Thoracic aorta (tissue), 2 donors: ENCODE measurements around the gene KCNC3. TPM values are rescaled to one million over a fixed set of nuclear protein-coding genes. Genes with fewer than 3 reads are reported as not detected.

Experiments
- ATAC-seq: fragments of 150-250 bp; one replicate; pipeline ENCODE4 v1.8.0; 2017; ENCODE audit warnings: low read depth; ENCODE audit not compliant: insufficient number of reproducible peaks, low FRiP score
- DNase-seq: peaks from one replicate; pipeline ENCODE4 v3.0.0-alpha.2; 2020; ENCODE audit warnings: low spot score
- H3K27ac ChIP-seq, 2 donors: fragments of 200-600 bp; sonication (generic); 1 replicate in 1 of 2; 2 replicates in 1 of 2; pipeline ENCODE4 v1.5.1; 2016; ENCODE audit warnings: mild to moderate bottlenecking in 2 of 2, moderate library complexity in 2 of 2
- H3K27me3 ChIP-seq: fragments of 200-600 bp; sonication (generic); replicated peaks from 2 replicates; pipeline ENCODE4 v1.6.0; 2016; ENCODE audit warnings: mild to moderate bottlenecking; ENCODE audit not compliant: insufficient read depth
- H3K36me3 ChIP-seq: fragments of 200-600 bp; sonication (generic); one replicate; pipeline ENCODE4 v1.5.1; 2016
- H3K4me1 ChIP-seq, 2 donors: fragments of 200-600 bp; sonication (generic); 1 replicate in 1 of 2; 2 replicates in 1 of 2; pipeline versions ENCODE4 v1.5.1 to v1.6.0; 2016; ENCODE audit warnings: low read depth in 2 of 2, mild to moderate bottlenecking in 1 of 2; ENCODE audit not compliant: control insufficient read depth in 1 of 2
- H3K4me3 ChIP-seq: fragments of 200-600 bp; sonication (generic); 2 replicates; pipeline ENCODE4 v1.5.1; 2016; ENCODE audit warnings: mild to moderate bottlenecking
- H3K9me3 ChIP-seq: fragments of 200-600 bp; sonication (generic); 2 replicates; pipeline ENCODE4 v1.5.1; 2016
- total RNA-seq, 2 donors: library from RNA; depleted of rRNA; stranded (reverse); fragments of >200 nt; gene quantifications; one replicate each; pipeline versions ENCODE4 v1.1.0 to v1.2.3, GENCODE V29; 2016
- TF ChIP-seq, protein P1 (sequence below): fragments of 200-600 bp; sonication (generic); IDR thresholded peaks from one replicate; pipeline ENCODE4 v1.5.1; 2019; ENCODE audit warnings: antibody characterized with exemption

Gene KCNC3
- total RNA-seq, 2 donors from 2014 or later: 1.3 to 4.2 TPM

DNA sequence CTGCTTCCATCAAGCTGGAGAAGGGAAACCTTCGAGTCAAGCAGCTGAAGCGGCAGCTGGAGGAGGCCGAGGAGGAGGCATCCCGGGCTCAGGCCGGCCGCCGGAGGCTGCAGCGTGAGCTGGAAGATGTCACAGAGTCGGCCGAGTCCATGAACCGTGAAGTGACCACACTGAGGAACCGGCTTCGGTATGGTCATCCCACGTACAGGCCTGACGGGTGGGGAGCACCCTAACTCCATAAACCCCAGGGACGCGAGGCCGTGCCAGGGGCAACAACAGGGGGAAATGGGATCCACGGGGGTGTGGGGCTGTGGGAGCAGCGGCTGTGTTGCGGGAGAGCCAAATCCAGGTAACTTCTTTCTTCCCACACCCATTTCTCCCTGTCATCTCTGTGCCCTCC, 20.2 kb downstream of the KCNC3 start:
- peaks cover 5% of the 10 kb centered on the region for H3K27me3 ChIP-seq
- no peaks in the 10 kb centered on the region for H3K9me3 ChIP-seq
- TF ChIP-seq, protein P1, sequence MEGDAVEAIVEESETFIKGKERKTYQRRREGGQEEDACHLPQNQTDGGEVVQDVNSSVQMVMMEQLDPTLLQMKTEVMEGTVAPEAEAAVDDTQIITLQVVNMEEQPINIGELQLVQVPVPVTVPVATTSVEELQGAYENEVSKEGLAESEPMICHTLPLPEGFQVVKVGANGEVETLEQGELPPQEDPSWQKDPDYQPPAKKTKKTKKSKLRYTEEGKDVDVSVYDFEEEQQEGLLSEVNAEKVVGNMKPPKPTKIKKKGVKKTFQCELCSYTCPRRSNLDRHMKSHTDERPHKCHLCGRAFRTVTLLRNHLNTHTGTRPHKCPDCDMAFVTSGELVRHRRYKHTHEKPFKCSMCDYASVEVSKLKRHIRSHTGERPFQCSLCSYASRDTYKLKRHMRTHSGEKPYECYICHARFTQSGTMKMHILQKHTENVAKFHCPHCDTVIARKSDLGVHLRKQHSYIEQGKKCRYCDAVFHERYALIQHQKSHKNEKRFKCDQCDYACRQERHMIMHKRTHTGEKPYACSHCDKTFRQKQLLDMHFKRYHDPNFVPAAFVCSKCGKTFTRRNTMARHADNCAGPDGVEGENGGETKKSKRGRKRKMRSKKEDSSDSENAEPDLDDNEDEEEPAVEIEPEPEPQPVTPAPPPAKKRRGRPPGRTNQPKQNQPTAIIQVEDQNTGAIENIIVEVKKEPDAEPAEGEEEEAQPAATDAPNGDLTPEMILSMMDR: no peak
- H3K4me1 ChIP-seq: no peaks in the 10 kb centered on the region
- H3K36me3 ChIP-seq: no peaks in the 10 kb centered on the region
- no peak overlapping the region for H3K27ac ChIP-seq
- no peak overlapping the region for H3K4me3 ChIP-seq
- ATAC-seq (no peak), DNase-seq (no peak)

DNA sequence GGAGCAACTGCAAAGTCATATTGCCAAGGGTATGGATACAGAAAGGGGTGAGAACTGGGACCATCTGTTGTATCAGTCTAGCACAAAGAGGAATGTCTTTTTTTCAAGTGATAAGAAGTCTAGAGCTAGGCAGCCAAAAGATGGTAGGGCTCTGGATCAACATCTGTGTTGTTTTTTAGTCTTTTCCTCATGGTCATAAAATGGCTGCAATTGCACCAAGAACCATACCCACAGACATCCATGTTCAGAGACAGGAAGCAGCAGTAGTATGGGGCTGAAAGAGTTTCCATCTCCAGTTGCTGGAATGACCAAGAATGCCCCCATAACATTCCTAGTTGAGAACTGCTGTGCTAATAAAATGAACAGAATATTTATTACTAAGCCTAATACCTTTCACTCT, 25.6 kb downstream of the KCNC3 start:
- Histone ChIP-seq H3K36me3 (peaks cover 4% of the 10 kb centered on the region), H3K27me3 (no peaks in the 10 kb centered on the region), H3K4me1 (no peaks in the 10 kb centered on the region), H3K9me3 (no peaks in the 10 kb centered on the region), H3K27ac (no peak overlapping the region), H3K4me3 (no peak overlapping the region)
- ATAC-seq: no peak
- TF ChIP-seq, protein P1: no peak
- no peak for DNase-seq

DNA sequence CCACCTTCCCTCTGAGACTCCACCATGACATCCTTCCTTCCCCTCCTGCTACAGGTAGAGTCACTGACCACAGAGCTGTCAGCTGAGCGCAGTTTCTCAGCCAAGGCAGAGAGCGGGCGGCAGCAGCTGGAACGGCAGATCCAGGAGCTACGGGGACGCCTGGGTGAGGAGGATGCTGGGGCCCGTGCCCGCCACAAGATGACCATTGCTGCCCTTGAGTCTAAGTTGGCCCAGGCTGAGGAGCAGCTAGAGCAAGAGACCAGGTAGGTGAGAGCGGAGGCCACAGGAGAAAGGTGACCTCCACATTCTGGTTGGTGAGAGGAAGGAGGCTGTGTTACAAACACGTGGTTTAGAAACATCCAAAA, 27.6 kb downstream of the KCNC3 start:
- ATAC-seq (no peak), DNase-seq (no peak)
- H3K4me1 ChIP-seq: no peaks in the 10 kb centered on the region
- no peaks in the 10 kb centered on the region for H3K9me3 ChIP-seq
- TF ChIP-seq, protein P1: no peak
- no peaks in the 10 kb centered on the region for H3K27me3 ChIP-seq
- H3K4me3 ChIP-seq: no peak overlapping the region
- peaks cover 4% of the 10 kb centered on the region for H3K36me3 ChIP-seq
- H3K27ac ChIP-seq: no peak overlapping the region

DNA sequence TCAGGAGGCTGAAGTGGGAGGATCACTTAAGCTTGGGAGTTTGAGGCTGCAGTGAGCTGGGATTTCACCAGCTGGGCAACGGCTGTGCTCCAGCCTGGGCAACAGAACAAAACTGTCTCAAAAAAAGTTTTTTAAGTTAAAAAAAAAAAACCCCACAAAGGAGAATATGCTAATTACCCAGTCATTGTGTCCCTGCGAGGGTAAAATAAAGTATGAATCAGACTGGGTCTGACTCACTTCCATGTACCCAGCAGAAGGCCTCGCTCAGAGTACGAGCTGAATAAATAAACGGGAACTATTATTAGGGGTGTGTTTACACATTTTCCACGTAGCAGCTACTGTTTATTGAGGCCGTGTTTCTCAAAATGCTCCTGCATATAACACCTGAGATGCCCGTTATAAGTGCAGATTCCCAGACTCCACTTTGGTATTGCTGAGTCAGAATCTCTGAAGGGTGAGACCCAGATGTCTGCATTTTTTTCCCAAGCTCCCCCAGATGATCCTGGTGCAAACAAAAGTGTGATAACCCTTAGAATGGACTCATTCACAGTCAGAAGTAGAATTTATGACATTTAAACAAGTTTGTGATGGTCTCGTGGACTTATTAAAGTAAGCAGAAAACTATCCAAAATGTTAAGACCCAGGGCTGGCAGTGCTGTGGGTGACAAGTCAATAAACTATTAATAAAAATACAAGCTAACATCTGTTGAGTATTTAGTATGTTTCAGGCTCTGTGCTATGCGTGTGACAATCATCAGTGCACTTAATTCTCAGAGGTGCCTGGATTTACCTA, 28.2 kb downstream of the KCNC3 start:
- DNase-seq (no peak), ATAC-seq (no peak)
- H3K36me3 ChIP-seq: peaks cover 4% of the 10 kb centered on the region
- no peaks in the 10 kb centered on the region for H3K27me3 ChIP-seq
- no peak overlapping the region for H3K27ac ChIP-seq
- no peaks in the 10 kb centered on the region for H3K9me3 ChIP-seq
- no peak overlapping the region for H3K4me3 ChIP-seq
- TF ChIP-seq, protein P1: no peak
- H3K4me1 ChIP-seq: no peaks in the 10 kb centered on the region

DNA sequence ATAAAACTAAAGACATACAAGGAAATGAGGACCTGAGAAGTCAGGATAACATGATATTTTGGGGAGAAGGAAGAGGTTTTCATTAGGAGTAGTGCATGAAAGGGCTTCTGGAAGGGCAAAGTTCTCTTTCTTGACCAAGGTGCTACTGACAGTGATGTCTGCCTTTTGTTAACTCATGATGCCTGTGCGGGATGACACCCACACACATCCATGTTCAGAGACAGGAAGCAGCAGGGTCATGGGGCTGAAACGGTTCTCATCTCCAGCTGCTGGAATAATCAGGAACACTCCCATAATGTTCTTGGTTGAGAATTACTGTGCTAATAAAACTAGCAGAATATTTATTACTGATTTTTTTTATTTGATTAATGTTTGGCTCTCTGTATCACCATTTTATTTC, 29.1 kb downstream of the KCNC3 start:
- no peak for ATAC-seq
- TF ChIP-seq, protein P1: no peak
- no peak for DNase-seq

More for the DNA sequence above, 29.1 kb downstream of the KCNC3 start:
- Histone ChIP-seq H3K27me3 (no peaks in the 10 kb centered on the region), H3K9me3 (no peaks in the 10 kb centered on the region), H3K27ac (no peak overlapping the region), H3K36me3 (peaks cover 4% of the 10 kb centered on the region), H3K4me1 (no peaks in the 10 kb centered on the region), H3K4me3 (no peak overlapping the region)
